CD14-positive monocyte (primary cell): ENCODE results near the gene GPSM1. TPM values are rescaled to one million over a fixed set of nuclear protein-coding genes. Genes with fewer than 3 reads are reported as not detected.

Source experiments
- DNase-seq, 3 donors: peaks; one replicate each; pipeline ENCODE4 v3.0.0-alpha.2; 2011 to 2022
- H2AFZ ChIP-seq: 2 replicates; pipeline ENCODE4 v1.6.0; 2012; ENCODE audit warnings: mild to moderate bottlenecking, low read depth, low read length, inconsistent platforms; ENCODE audit not compliant: insufficient read depth, poor library complexity, severe bottlenecking
- H3K27ac ChIP-seq, 2 donors: 1 replicate in 1 of 2; 2 replicates in 1 of 2; pipeline ENCODE4 v1.5.1; 2012 to 2013; ENCODE audit warnings: low read length in 2 of 2, control low read depth in 1 of 2, inconsistent platforms in 1 of 2, low read depth in 1 of 2, mild to moderate bottlenecking in 1 of 2
- H3K27me3 ChIP-seq, 2 donors: one replicate each; pipeline versions ENCODE4 v1.6.0 to v1.6.1; 2011 to 2013; ENCODE audit warnings: low read length in 2 of 2; ENCODE audit not compliant: control insufficient read depth in 2 of 2, insufficient read depth in 2 of 2
- H3K36me3 ChIP-seq, 2 donors: replicated peaks in 1 of 2; 1 replicate in 1 of 2; 2 replicates in 1 of 2; pipeline versions ENCODE4 v1.5.1 to v1.6.1; 2012 to 2013; ENCODE audit warnings: low read length in 2 of 2, control low read depth in 1 of 2, inconsistent platforms in 1 of 2, mild to moderate bottlenecking in 1 of 2; ENCODE audit not compliant: insufficient read depth in 2 of 2, control insufficient read depth in 1 of 2
- H3K4me1 ChIP-seq, 2 donors: 1 replicate in 1 of 2; 2 replicates in 1 of 2; pipeline versions ENCODE4 v1.5.1 to v1.6.1; 2012 to 2013; ENCODE audit warnings: low read length in 2 of 2, control low read depth in 1 of 2, inconsistent platforms in 1 of 2, mild to moderate bottlenecking in 1 of 2, moderate library complexity in 1 of 2; ENCODE audit not compliant: insufficient read depth in 2 of 2, control insufficient read depth in 1 of 2
- H3K4me2 ChIP-seq: replicated peaks from 2 replicates; pipeline ENCODE3; 2012; ENCODE audit warnings: low read length, moderate library complexity, mild to moderate bottlenecking; ENCODE audit not compliant: poor library complexity, severe bottlenecking; ENCODE audit errors: extremely low read depth
- H3K4me3 ChIP-seq, 3 experiments: fragments of 200-600 bp in 1 of 3; sonication (generic) in 1 of 3; replicated peaks in 1 of 3; 1 replicate in 2 of 3; 2 replicates in 1 of 3; pipeline ENCODE4 v1.5.1; 2011 to 2013; ENCODE audit warnings: low read length in 3 of 3, mild to moderate bottlenecking in 3 of 3, control low read depth in 2 of 3, low read depth in 2 of 3, inconsistent platforms in 1 of 3, moderate library complexity in 1 of 3
- H3K79me2 ChIP-seq: 2 replicates; pipeline ENCODE4 v1.6.0; 2012; ENCODE audit warnings: mild to moderate bottlenecking, control low read depth, inconsistent platforms, low read length, moderate library complexity; ENCODE audit not compliant: insufficient read depth
- H3K9ac ChIP-seq: 2 replicates; pipeline ENCODE4 v1.6.0; 2017; ENCODE audit warnings: low read length, mild to moderate bottlenecking; ENCODE audit not compliant: insufficient read depth, poor library complexity, severe bottlenecking
- H3K9me3 ChIP-seq, 2 donors: replicated peaks in 1 of 2; 1 replicate in 1 of 2; 2 replicates in 1 of 2; pipeline versions ENCODE4 v1.5.1 to v1.6.1; 2012 to 2013; ENCODE audit warnings: low read length in 2 of 2, control low read depth in 1 of 2; ENCODE audit not compliant: control insufficient read depth in 1 of 2, insufficient read depth in 1 of 2
- H4K20me1 ChIP-seq: 2 replicates; pipeline ENCODE4 v1.6.0; 2012; ENCODE audit warnings: mild to moderate bottlenecking, low read length, control low read depth, moderate library complexity; ENCODE audit not compliant: insufficient read depth
- H3K27ac Mint-ChIP-seq, 7 donors: one replicate each; pipeline ENCODE4 v1.8.0; 2020; ENCODE audit warnings: mild to moderate bottlenecking in 7 of 7, mixed read lengths in 7 of 7, moderate library complexity in 6 of 7, inconsistent platforms in 2 of 7
- H3K27me3 Mint-ChIP-seq, 3 donors: one replicate each; pipeline ENCODE4 v1.8.0; 2021 to 2022; ENCODE audit warnings: low read depth in 3 of 3, mild to moderate bottlenecking in 3 of 3, mixed read lengths in 3 of 3, moderate library complexity in 3 of 3, inconsistent platforms in 1 of 3
- H3K36me3 Mint-ChIP-seq, 2 donors: one replicate each; pipeline ENCODE4 v1.8.0; 2020; ENCODE audit warnings: mixed read lengths in 2 of 2, inconsistent platforms in 1 of 2, mild to moderate bottlenecking in 1 of 2
- H3K4me1 Mint-ChIP-seq: one replicate; pipeline ENCODE4 v1.8.0; 2020; ENCODE audit warnings: mild to moderate bottlenecking, mixed read lengths
- H3K4me3 Mint-ChIP-seq, 2 donors: one replicate each; pipeline ENCODE4 v1.8.0; 2020; ENCODE audit warnings: mild to moderate bottlenecking in 2 of 2, mixed read lengths in 2 of 2, moderate library complexity in 1 of 2
- H3K9me3 Mint-ChIP-seq, 7 donors: one replicate each; pipeline ENCODE4 v1.8.0; 2020 to 2022; ENCODE audit warnings: mixed read lengths in 7 of 7, mild to moderate bottlenecking in 6 of 7, moderate library complexity in 6 of 7, inconsistent platforms in 2 of 7
- WGBS: methylation state at CpG from one replicate; pipeline ENCODE4 v1.1.5; 2013; ENCODE audit warnings: missing lambda C conversion rate; ENCODE audit not compliant: insufficient coverage; 5-methylcytosine and 5-hydroxymethylcytosine counted together
- intact Hi-C, 2 donors: fragments of 100-400 bp; cut with micrococcal nuclease; formaldehyde crosslinking; loops; one replicate each; pipeline versions ENCODE4 v1.15.0 to v1.15.1; 2023
- polyA plus RNA-seq, 3 donors: library from polyadenylated mRNA; depleted of rRNA in 1 of 3; unstranded in 2 of 3; stranded (reverse) in 1 of 3; fragments of 300-500 nt in 2 of 3; fragments of >200 nt in 1 of 3; fragmentation: Illumina TruSeq in 2 of 3; gene quantifications; 1 replicate in 2 of 3; 2 replicates in 1 of 3; pipeline ENCODE4 v1.2.3, GENCODE V29; 2012 to 2021
- TF ChIP-seq, protein P1 (sequence below): fragments of 200-600 bp; IDR thresholded peaks from one replicate; pipeline ENCODE4 v1.8.0; 2022; ENCODE audit warnings: antibody characterized with exemption, mild to moderate bottlenecking

GPSM1 gene
- polyA plus RNA-seq, 3 donors = 0.67 to 3.1 (median 0.73) TPM

DNA sequence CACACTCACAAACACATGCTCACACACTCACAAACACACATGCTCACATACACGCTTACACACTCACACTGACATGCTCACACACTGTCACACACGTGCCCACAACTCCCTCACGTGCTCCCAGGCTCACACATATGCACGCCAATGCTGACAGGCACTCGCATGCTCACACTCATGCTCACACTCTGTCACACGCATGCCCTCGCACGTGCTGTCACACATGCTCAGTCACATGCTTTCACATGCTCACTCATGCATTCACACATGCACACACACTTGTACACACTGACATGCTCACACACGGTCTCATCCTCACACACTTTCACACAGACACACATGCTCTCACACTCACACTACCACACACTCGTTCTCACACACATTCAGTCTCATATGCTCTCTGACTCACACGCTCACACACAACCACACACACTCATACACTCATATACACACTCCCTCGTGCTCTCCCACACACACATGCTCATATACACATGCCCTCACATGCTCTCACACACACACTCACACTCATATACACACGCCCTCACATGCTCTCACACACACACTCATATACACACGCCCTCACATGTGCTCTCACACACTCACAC, 33.8 kb upstream of the GPSM1 start:
- H3K36me3 Mint-ChIP-seq = no peaks in the 10 kb centered on the region
- no peaks in the 10 kb centered on the region for H3K4me1 ChIP-seq
- no peak overlapping the region for H3K4me2 ChIP-seq
- no peak overlapping the region for H3K4me3 Mint-ChIP-seq
- no peaks in the 10 kb centered on the region for H3K27me3 ChIP-seq
- H4K20me1 ChIP-seq = no peaks in the 10 kb centered on the region
- no peaks in the 10 kb centered on the region for H3K36me3 ChIP-seq
- no peak for DNase-seq
- TF ChIP-seq, protein P1, sequence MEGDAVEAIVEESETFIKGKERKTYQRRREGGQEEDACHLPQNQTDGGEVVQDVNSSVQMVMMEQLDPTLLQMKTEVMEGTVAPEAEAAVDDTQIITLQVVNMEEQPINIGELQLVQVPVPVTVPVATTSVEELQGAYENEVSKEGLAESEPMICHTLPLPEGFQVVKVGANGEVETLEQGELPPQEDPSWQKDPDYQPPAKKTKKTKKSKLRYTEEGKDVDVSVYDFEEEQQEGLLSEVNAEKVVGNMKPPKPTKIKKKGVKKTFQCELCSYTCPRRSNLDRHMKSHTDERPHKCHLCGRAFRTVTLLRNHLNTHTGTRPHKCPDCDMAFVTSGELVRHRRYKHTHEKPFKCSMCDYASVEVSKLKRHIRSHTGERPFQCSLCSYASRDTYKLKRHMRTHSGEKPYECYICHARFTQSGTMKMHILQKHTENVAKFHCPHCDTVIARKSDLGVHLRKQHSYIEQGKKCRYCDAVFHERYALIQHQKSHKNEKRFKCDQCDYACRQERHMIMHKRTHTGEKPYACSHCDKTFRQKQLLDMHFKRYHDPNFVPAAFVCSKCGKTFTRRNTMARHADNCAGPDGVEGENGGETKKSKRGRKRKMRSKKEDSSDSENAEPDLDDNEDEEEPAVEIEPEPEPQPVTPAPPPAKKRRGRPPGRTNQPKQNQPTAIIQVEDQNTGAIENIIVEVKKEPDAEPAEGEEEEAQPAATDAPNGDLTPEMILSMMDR = no peak
- no peaks in the 10 kb centered on the region for H3K79me2 ChIP-seq
- peaks cover 0 to under 1% (median 0%) of the 10 kb centered on the region in 3 donors for H3K27me3 Mint-ChIP-seq
- no peak overlapping the region for H2AFZ ChIP-seq
- no peak overlapping the region for H3K9ac ChIP-seq
- H3K27ac Mint-ChIP-seq = no peak overlapping the region
- no peak overlapping the region for H3K27ac ChIP-seq
- intact Hi-C loops = no loop called here
- WGBS = 88% methylated on average over 14 of the region's 14 CpGs
- no peak overlapping the region for H3K4me3 ChIP-seq
- peaks cover 0 to 1% (median 0%) of the 10 kb centered on the region in 7 donors for H3K9me3 Mint-ChIP-seq
- no peaks in the 10 kb centered on the region for H3K4me1 Mint-ChIP-seq
- H3K9me3 ChIP-seq = peaks cover 0 to 6% of the 10 kb centered on the region in 2 donors

DNA sequence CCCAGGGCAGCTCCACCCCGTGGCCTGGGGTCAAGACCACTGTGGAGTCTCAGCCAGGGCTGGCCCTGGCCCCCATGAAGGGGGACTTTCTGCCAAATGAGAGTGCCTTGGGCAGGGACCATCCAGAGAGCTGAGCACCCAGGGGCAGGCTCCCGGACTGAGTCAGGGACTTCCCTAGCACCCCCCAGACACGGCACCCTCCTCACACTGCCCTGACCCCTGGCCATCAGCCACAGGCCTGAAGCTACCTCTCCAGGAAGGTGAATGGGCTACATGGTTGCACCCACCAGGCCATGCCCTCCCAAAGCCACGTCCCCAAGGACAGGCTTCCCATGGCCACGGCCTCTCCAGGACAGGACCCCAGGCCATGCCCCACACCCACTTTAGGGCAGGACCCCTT, 32.9 kb upstream of the GPSM1 start:
- Mint-ChIP-seq H3K4me3 (no peak overlapping the region), H3K9me3 (peaks cover 0 to 2% (median 0%) of the 10 kb centered on the region in 7 donors), H3K27ac (no peak overlapping the region), H3K27me3 (peaks cover 0 to 4% (median 1%) of the 10 kb centered on the region in 3 donors), H3K4me1 (no peaks in the 10 kb centered on the region), H3K36me3 (no peaks in the 10 kb centered on the region)
- Histone ChIP-seq H3K27ac (no peak overlapping the region), H3K4me2 (no peak overlapping the region), H3K27me3 (no peaks in the 10 kb centered on the region), H3K79me2 (no peaks in the 10 kb centered on the region), H3K4me3 (no peak overlapping the region), H3K9me3 (peaks cover 0 to 6% of the 10 kb centered on the region in 2 donors), H2AFZ (no peak overlapping the region), H4K20me1 (no peaks in the 10 kb centered on the region), H3K9ac (no peak overlapping the region), H3K4me1 (no peaks in the 10 kb centered on the region), H3K36me3 (no peaks in the 10 kb centered on the region)
- TF ChIP-seq, protein P1 = no peak
- no peak for DNase-seq
- WGBS = 85% methylated on average over 4 of the region's 5 CpGs
- intact Hi-C loops = no loop called here
